Measurements from ENCODE around the gene SMURF2. TPM values are rescaled to one million over a fixed set of nuclear protein-coding genes. Genes with fewer than 3 reads are reported as not detected.
A peak's percentile ranks its signal among the peaks of the same experiment; 100 is the strongest.

SMURF2 gene
- total RNA-seq, 1 experiment from 2014 or later: 76.6 TPM

DNA sequence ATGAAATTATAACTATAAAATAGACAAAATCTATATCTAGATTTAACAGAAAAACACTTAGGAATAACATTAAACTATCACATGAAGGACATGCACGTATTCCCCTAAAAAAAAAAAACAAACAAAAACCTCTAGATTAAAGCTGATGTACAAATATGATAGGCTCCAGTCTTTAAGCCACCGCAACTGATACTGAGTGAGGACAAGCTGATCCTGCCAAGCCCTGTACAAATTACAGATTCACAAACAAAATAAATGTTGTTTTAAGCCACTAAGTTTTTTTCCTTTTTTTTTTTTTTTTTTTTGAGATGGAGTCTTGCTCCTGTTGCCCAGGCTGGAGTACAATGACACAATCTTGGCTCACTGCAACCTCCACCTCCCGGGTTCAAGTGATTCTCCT is 35.3 kb downstream of the SMURF2 start:
- Histone ChIP-seq H3K27ac (ENCODE audit: low read length) (no peak overlapping the region), H3K9me2 (replicated peaks; ENCODE audit: low read length) (no peaks in the 10 kb centered on the region), H2AFZ (ENCODE audit: low read length) (no peak overlapping the region), H3F3A (ENCODE audit: low read length, unreplicated experiment) (peaks cover 8% of the 10 kb centered on the region), H3K4me3 (ENCODE audit: low read length) (no peak overlapping the region), H3K36me3 (ENCODE audit: low read depth, low read length) (peaks cover 16% of the 10 kb centered on the region; the same call in 1 of the 2 replicates), H3K9me3 (ENCODE audit: low read length) (no peaks in the 10 kb centered on the region), H3K4me2 (ENCODE audit: low read length) (no peak overlapping the region), H4K20me1 (ENCODE audit: low read length) (peaks cover 75% of the 10 kb centered on the region), H3K4me1 (ENCODE audit: insufficient read depth, low read length) (peaks cover 28% of the 10 kb centered on the region), H3K79me2 (ENCODE audit: low read length) (peaks cover 97% of the 10 kb centered on the region), H3K27me3 (ENCODE audit: low read length) (no peaks in the 10 kb centered on the region), H3K9ac (ENCODE audit: low read length) (no peak overlapping the region)
- TF ChIP-seq EZH2phosphoT487 (IDR thresholded peaks at IDR 0.05; ENCODE audit: borderline replicate concordance, low read length) (no peak), CTCF (conservative IDR thresholded peaks at IDR 0.05; ENCODE audit: low read depth, low read length) (no peak), EZH2 (IDR thresholded peaks at IDR 0.05; ENCODE audit: low read length, unreplicated experiment) (no peak)
- ChIA-PET POLR2A (ENCODE audit: unreplicated experiment) (no interaction called here), CTCF (no interaction called here)
- BruUV-seq (replicated peaks): no TSS peak
- DNase-seq: no peak
- intact Hi-C loops (cut with micrococcal nuclease): no loop called here
- ATAC-seq: no peak

DNA sequence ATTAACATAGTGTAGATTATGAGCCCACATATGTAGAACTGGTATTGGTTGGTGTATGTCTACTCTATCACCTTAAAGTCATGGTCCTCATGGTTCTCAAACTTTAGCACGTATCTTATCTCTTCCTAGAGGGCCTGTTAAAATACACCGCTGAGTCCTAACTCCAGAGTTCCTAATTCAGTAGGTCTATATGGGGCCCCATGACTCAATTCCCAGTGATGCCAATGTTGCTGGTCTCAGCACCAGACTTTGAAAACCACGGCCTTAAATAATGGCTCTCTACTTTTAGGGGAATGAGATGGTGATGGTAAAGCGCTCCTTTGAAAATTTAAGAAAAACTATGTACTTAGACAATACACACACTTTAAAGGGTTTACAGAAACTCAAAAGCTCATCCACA is 36.6 kb downstream of the SMURF2 start:
- no peak overlapping the region for H3K9ac ChIP-seq (ENCODE audit: low read length)
- no peaks in the 10 kb centered on the region for H3K9me3 ChIP-seq (ENCODE audit: low read length)
- H3K36me3 ChIP-seq (ENCODE audit: low read depth, low read length): peaks cover 16% of the 10 kb centered on the region; the same call in 1 of the 2 replicates
- H2AFZ ChIP-seq (ENCODE audit: low read length): no peak overlapping the region
- H3K27me3 ChIP-seq (ENCODE audit: low read length): no peaks in the 10 kb centered on the region
- H3K4me2 ChIP-seq (ENCODE audit: low read length): no peak overlapping the region
- H3K9me2 ChIP-seq (replicated peaks; ENCODE audit: low read length): no peaks in the 10 kb centered on the region
- H3K27ac ChIP-seq (ENCODE audit: low read length): no peak overlapping the region
- intact Hi-C loops (cut with micrococcal nuclease): no loop called here
- CTCF ChIA-PET: no interaction called here
- no peak for TF ChIP-seq EZH2 (IDR thresholded peaks at IDR 0.05; ENCODE audit: low read length, unreplicated experiment)
- TF ChIP-seq EZH2phosphoT487 (IDR thresholded peaks at IDR 0.05; ENCODE audit: borderline replicate concordance, low read length): no peak
- TF ChIP-seq CTCF (conservative IDR thresholded peaks at IDR 0.05; ENCODE audit: low read depth, low read length): no peak
- H3F3A ChIP-seq (ENCODE audit: low read length, unreplicated experiment): peaks cover 8% of the 10 kb centered on the region
- POLR2A ChIA-PET (ENCODE audit: unreplicated experiment): no interaction called here
- H3K4me1 ChIP-seq (ENCODE audit: insufficient read depth, low read length): peaks cover 24% of the 10 kb centered on the region
- no peak for ATAC-seq
- BruUV-seq (replicated peaks): no TSS peak
- no peak for DNase-seq
- peaks cover 95% of the 10 kb centered on the region for H3K79me2 ChIP-seq (ENCODE audit: low read length)
- H3K4me3 ChIP-seq (ENCODE audit: low read length): no peak overlapping the region
- peaks cover 73% of the 10 kb centered on the region for H4K20me1 ChIP-seq (ENCODE audit: low read length)

DNA sequence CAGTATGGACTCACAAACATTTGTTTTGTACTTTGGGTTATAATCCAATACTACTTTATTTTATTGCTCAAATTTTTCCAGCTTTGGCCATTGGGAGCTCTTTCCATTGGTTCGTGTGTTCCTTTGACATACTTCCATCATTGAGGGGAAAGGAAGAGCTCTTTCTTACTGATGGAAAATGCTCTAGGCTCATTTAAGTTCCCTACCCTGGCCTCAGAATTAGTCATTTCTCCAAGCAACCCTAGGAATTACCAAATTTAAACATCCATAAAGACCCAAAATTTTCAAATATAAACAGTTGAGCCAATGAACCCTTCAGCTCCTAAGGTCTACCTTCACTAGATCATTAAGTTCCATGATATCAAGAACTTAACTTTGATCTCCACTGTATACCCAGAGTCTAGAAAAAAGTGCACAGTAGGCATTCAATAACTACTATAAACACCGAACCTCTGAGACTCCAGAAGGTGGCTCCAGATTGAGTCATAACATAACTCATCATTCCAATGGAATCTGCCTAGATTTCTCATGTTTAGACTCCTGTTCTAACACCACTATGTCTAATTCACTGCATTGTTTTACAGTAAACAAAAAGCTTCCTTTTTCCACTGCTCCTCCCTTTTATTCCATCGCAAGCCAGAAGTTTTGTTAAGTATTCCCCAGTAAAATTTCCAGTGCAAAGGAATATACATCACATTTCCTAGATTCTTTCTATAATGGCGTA is 39.0 kb downstream of the SMURF2 start:
- intact Hi-C loops (cut with micrococcal nuclease): loop anchor here (2.0 kb wide), 1 partner anchor 14 kb away; no protein-coding TSS in a partner anchor
- H3K36me3 ChIP-seq (ENCODE audit: low read depth, low read length): peaks cover 16% of the 10 kb centered on the region; the same call in 1 of the 2 replicates
- peak overlapping the region; percentile 27; the same call in 1 of the 2 replicates for H3K4me3 ChIP-seq (ENCODE audit: low read length)
- peak overlapping the region; percentile 44 for H3K27ac ChIP-seq (ENCODE audit: low read length)
- ATAC-seq (peak; percentile 97), DNase-seq (peak; percentile 96)
- ChIA-PET CTCF (interaction anchor here (0.7 kb wide), 1 partner anchor 914 kb away, joined by 3 read pairs; no protein-coding TSS in a partner anchor), POLR2A (ENCODE audit: unreplicated experiment) (interaction anchor here (0.6 kb wide), 1 partner anchor 84 kb away, joined by 3 read pairs; no protein-coding TSS in a partner anchor)
- no peak overlapping the region for H3K9ac ChIP-seq (ENCODE audit: low read length)
- peaks cover 95% of the 10 kb centered on the region for H3K79me2 ChIP-seq (ENCODE audit: low read length)
- peaks cover 18% of the 10 kb centered on the region for H3K4me1 ChIP-seq (ENCODE audit: insufficient read depth, low read length)
- TF ChIP-seq EZH2phosphoT487 (IDR thresholded peaks at IDR 0.05; ENCODE audit: borderline replicate concordance, low read length) (no peak), CTCF (conservative IDR thresholded peaks at IDR 0.05; ENCODE audit: low read depth, low read length) (no peak), EZH2 (IDR thresholded peaks at IDR 0.05; ENCODE audit: low read length, unreplicated experiment) (no peak)
- no peak overlapping the region for H2AFZ ChIP-seq (ENCODE audit: low read length)
- no TSS peak for BruUV-seq (replicated peaks)
- H3K27me3 ChIP-seq (ENCODE audit: low read length): no peaks in the 10 kb centered on the region
- peaks cover 8% of the 10 kb centered on the region for H3F3A ChIP-seq (ENCODE audit: low read length, unreplicated experiment)
- no peaks in the 10 kb centered on the region for H3K9me2 ChIP-seq (replicated peaks; ENCODE audit: low read length)
- no peaks in the 10 kb centered on the region for H3K9me3 ChIP-seq (ENCODE audit: low read length)
- H3K4me2 ChIP-seq (ENCODE audit: low read length): peak overlapping the region; percentile 58
- H4K20me1 ChIP-seq (ENCODE audit: low read length): peaks cover 72% of the 10 kb centered on the region
